H1 (cell line): ENCODE measurements around the gene FAM209B. TPM values are rescaled to one million over a fixed set of nuclear protein-coding genes. Genes with fewer than 3 reads are reported as not detected.

Experiments used
- CTCF ChIA-PET: fragments of 300-600 bp; sonication (Branson Sonifier 250); formaldehyde crosslinking; loops from one replicate; lab custom pipeline; 2021; ENCODE audit not compliant: partially characterized antibody; lab: Charles Lee
- POLR2A ChIA-PET: fragments of 300-600 bp; sonication (Branson Sonifier 250); formaldehyde crosslinking; loops from one replicate; lab custom pipeline; 2021; ENCODE audit warnings: inconsistent platforms; ENCODE audit not compliant: partially characterized antibody; lab: Charles Lee
- DNase-seq, 2 experiments: peaks; one replicate each; pipeline versions ENCODE4 v3.0.0 to v3.0.0-alpha.2; 2010 to 2022; ENCODE audit warnings: low spot score in 2 of 2, low read depth in 1 of 2, mixed read lengths in 1 of 2
- FAIRE-seq: peaks from 2 replicates; lab custom pipeline; 2011; peaks lifted over from hg19 to GRCh38; lab: Jason Lieb, UNC
- H2AFZ ChIP-seq: 2 replicates; pipeline ENCODE4 v1.8.1; 2012; ENCODE audit warnings: low read length, inconsistent platforms
- H2AK5ac ChIP-seq: 2 replicates; pipeline ENCODE4 v1.6.1; 2013; ENCODE audit warnings: low read depth, low read length
- H2BK120ac ChIP-seq: replicated peaks from 2 replicates; pipeline ENCODE3; 2013; ENCODE audit warnings: low read depth, low read length, inconsistent platforms
- H2BK12ac ChIP-seq: 2 replicates; pipeline ENCODE4 v1.6.1; 2013; ENCODE audit warnings: low read depth, low read length
- H2BK15ac ChIP-seq: 2 replicates; pipeline ENCODE4 v1.6.1; 2013; ENCODE audit warnings: low read length
- H2BK20ac ChIP-seq: 2 replicates; pipeline ENCODE4 v1.6.1; 2013; ENCODE audit warnings: low read length
- H2BK5ac ChIP-seq: 2 replicates; pipeline ENCODE4 v1.6.1; 2013; ENCODE audit warnings: low read depth, low read length
- H3K14ac ChIP-seq: 2 replicates; pipeline ENCODE4 v1.6.1; 2013; ENCODE audit warnings: inconsistent platforms; ENCODE audit not compliant: insufficient read length
- H3K18ac ChIP-seq: 2 replicates; pipeline ENCODE4 v1.6.1; 2013; ENCODE audit warnings: low read length; ENCODE audit errors: extremely low read depth
- H3K23ac ChIP-seq: 2 replicates; pipeline ENCODE4 v1.6.1; 2013; ENCODE audit warnings: inconsistent platforms; ENCODE audit not compliant: insufficient read length
- H3K23me2 ChIP-seq: 2 replicates; pipeline ENCODE4 v1.6.1; 2013; ENCODE audit warnings: low read depth, low read length
- H3K27ac ChIP-seq: 2 replicates; pipeline ENCODE4 v1.6.1; 2011; ENCODE audit warnings: low read depth, low read length, inconsistent platforms
- H3K27me3 ChIP-seq, 4 experiments: replicated peaks in 1 of 4; 1 replicate in 1 of 4; 2 replicates in 3 of 4; pipeline versions ENCODE4 v1.6.1 to v1.8.1; 2011 to 2013; ENCODE audit warnings: low read length in 3 of 4, mild to moderate bottlenecking in 3 of 4, inconsistent platforms in 2 of 4, mixed read lengths in 2 of 4, moderate library complexity in 1 of 4; ENCODE audit not compliant: control insufficient read depth in 3 of 4, insufficient read depth in 3 of 4; ENCODE audit errors: extremely low read depth in 1 of 4
- H3K36me3 ChIP-seq, 4 experiments: 2 replicates each; pipeline versions ENCODE4 v1.6.1 to v1.8.1; 2011 to 2013; ENCODE audit warnings: mild to moderate bottlenecking in 4 of 4, low read length in 3 of 4, moderate library complexity in 2 of 4, control low read depth in 1 of 4, inconsistent platforms in 1 of 4; ENCODE audit not compliant: insufficient read depth in 4 of 4, control insufficient read depth in 2 of 4
- H3K4ac ChIP-seq: replicated peaks from 2 replicates; pipeline ENCODE3; 2013; ENCODE audit warnings: low read length, low read depth, mixed read lengths, inconsistent platforms; ENCODE audit not compliant: insufficient read length
- H3K4me1 ChIP-seq, 4 experiments: replicated peaks in 1 of 4; 1 replicate in 1 of 4; 2 replicates in 3 of 4; pipeline versions ENCODE4 v1.6.1 to v1.8.1; 2011 to 2013; ENCODE audit warnings: low read length in 3 of 4, inconsistent platforms in 2 of 4, mixed read lengths in 1 of 4; ENCODE audit not compliant: insufficient read depth in 4 of 4, control insufficient read depth in 3 of 4
- H3K4me2 ChIP-seq, 2 experiments: 2 replicates each; pipeline versions ENCODE4 v1.6.1 to v1.8.1; 2011 to 2013; ENCODE audit warnings: low read depth in 2 of 2, low read length in 2 of 2, control low read depth in 1 of 2, inconsistent platforms in 1 of 2, mild to moderate bottlenecking in 1 of 2; ENCODE audit not compliant: insufficient read depth in 1 of 2
- H3K4me3 ChIP-seq, 4 experiments: fragments of 200-600, 300-600 bp in 1 of 4; sonication (generic), shearing (Covaris generic), sonication (Bioruptor Twin) in 1 of 4; 2 replicates each; pipeline versions ENCODE4 v1.5.1 to v1.8.1; 2011 to 2016; ENCODE audit warnings: low read length in 4 of 4, low read depth in 3 of 4, control low read depth in 2 of 4, inconsistent platforms in 2 of 4, mild to moderate bottlenecking in 2 of 4, mixed read lengths in 1 of 4, moderate library complexity in 1 of 4; ENCODE audit not compliant: insufficient read depth in 2 of 4; ENCODE audit errors: extremely low read depth in 1 of 4
- H3K56ac ChIP-seq: replicated peaks from 2 replicates; pipeline ENCODE3; 2013; ENCODE audit warnings: low read depth, mild to moderate bottlenecking, mixed read lengths, low read length, inconsistent platforms; ENCODE audit not compliant: insufficient read length
- H3K79me1 ChIP-seq: 2 replicates; pipeline ENCODE4 v1.6.1; 2013; ENCODE audit warnings: low read depth, low read length, control low read depth
- H3K79me2 ChIP-seq, 2 experiments: 2 replicates each; pipeline versions ENCODE4 v1.6.1 to v1.8.1; 2012 to 2013; ENCODE audit warnings: low read length in 2 of 2, mild to moderate bottlenecking in 2 of 2, inconsistent platforms in 1 of 2; ENCODE audit not compliant: insufficient read depth in 2 of 2, control insufficient read depth in 1 of 2
- H3K9ac ChIP-seq, 4 experiments: replicated peaks in 1 of 4; 1 replicate in 1 of 4; 2 replicates in 3 of 4; pipeline versions ENCODE4 v1.6.1 to v1.8.1; 2011 to 2013; ENCODE audit warnings: low read depth in 3 of 4, low read length in 3 of 4, control low read depth in 2 of 4, mild to moderate bottlenecking in 2 of 4, moderate library complexity in 2 of 4, inconsistent platforms in 1 of 4; ENCODE audit errors: extremely low read depth in 1 of 4
- H3K9me3 ChIP-seq, 2 experiments: 2 replicates each; pipeline versions ENCODE4 v1.6.1 to v1.8.1; 2012 to 2013; ENCODE audit warnings: mild to moderate bottlenecking in 2 of 2, moderate library complexity in 2 of 2, control low read depth in 1 of 2, inconsistent platforms in 1 of 2, low read depth in 1 of 2, low read length in 1 of 2, mixed read lengths in 1 of 2; ENCODE audit not compliant: insufficient read depth in 2 of 2
- H4K20me1 ChIP-seq, 2 experiments: replicated peaks in 1 of 2; 2 replicates each; pipeline versions ENCODE3 to v1.8.1; 2011 to 2013; ENCODE audit warnings: inconsistent platforms in 2 of 2, low read length in 2 of 2, mild to moderate bottlenecking in 1 of 2; ENCODE audit not compliant: insufficient read depth in 2 of 2, control insufficient read depth in 1 of 2
- H4K5ac ChIP-seq: 2 replicates; pipeline ENCODE4 v1.6.1; 2013; ENCODE audit warnings: low read length, low read depth, mixed read lengths, inconsistent platforms; ENCODE audit not compliant: insufficient read length
- H4K8ac ChIP-seq: 2 replicates; pipeline ENCODE4 v1.8.0; 2013; ENCODE audit warnings: mild to moderate bottlenecking, moderate library complexity, low read length, inconsistent platforms; ENCODE audit not compliant: insufficient read depth; ENCODE audit errors: extremely low read depth
- H4K91ac ChIP-seq: replicated peaks from 2 replicates; pipeline ENCODE3; 2013; ENCODE audit warnings: low read length, mixed read lengths, inconsistent platforms; ENCODE audit not compliant: insufficient read length
- EZH2 ChIP-seq: fragments of 200-600 bp; sonication (generic); IDR thresholded peaks from 2 replicates; pipeline ENCODE4 v1.7.1; 2012; ENCODE audit warnings: low read depth, mild to moderate bottlenecking, moderate library complexity, low read length, inconsistent platforms; ENCODE audit not compliant: severe bottlenecking
- FOSL1 ChIP-seq: IDR thresholded peaks from 2 replicates; pipeline ENCODE4 v1.6.1; 2011; ENCODE audit warnings: mild to moderate bottlenecking, low read depth, low read length, moderate library complexity; ENCODE audit not compliant: insufficient read depth
- HDAC2 ChIP-seq, 2 experiments: fragments of 300-600 bp in 1 of 2; sonication (generic) in 1 of 2; IDR thresholded peaks; 2 replicates each; pipeline ENCODE4 v1.6.1; 2011 to 2012; ENCODE audit warnings: low read depth in 2 of 2, low read length in 2 of 2, mild to moderate bottlenecking in 2 of 2, moderate library complexity in 2 of 2, borderline replicate concordance in 1 of 2, inconsistent platforms in 1 of 2
- JUND ChIP-seq: IDR thresholded peaks from 2 replicates; pipeline ENCODE4 v1.6.1; 2011; ENCODE audit warnings: mild to moderate bottlenecking, improper control_type of control experiment, low read length
- PHF8 ChIP-seq: fragments of 200-600 bp; sonication (generic); conservative IDR thresholded peaks from 2 replicates; pipeline ENCODE4 v1.7.1; 2012; ENCODE audit warnings: low read depth, mild to moderate bottlenecking, inconsistent platforms, low read length, moderate library complexity
- SP1 ChIP-seq: IDR thresholded peaks from 2 replicates; pipeline ENCODE4 v1.6.1; 2011; ENCODE audit warnings: low read depth, low read length
- SP2 ChIP-seq: IDR thresholded peaks from 2 replicates; pipeline ENCODE4 v1.6.1; 2012; ENCODE audit warnings: mild to moderate bottlenecking, low read length, inconsistent platforms
- SRF ChIP-seq: IDR thresholded peaks from 2 replicates; pipeline ENCODE4 v1.6.1; 2011; ENCODE audit warnings: mild to moderate bottlenecking, low read depth, low read length, moderate library complexity
- TCF12 ChIP-seq: IDR thresholded peaks from 2 replicates; pipeline ENCODE4 v1.6.1; 2011; ENCODE audit warnings: low read depth, mild to moderate bottlenecking, low read length
- YY1 ChIP-seq: IDR thresholded peaks from 2 replicates; pipeline ENCODE4 v1.6.1; 2011; ENCODE audit warnings: low read depth, mild to moderate bottlenecking, low read length
- WGBS, 2 experiments: shearing (Covaris generic) in 1 of 2; methylation state at CpG; one replicate each; pipeline versions ENCODE4 v1.1.6 to v1.1.7; 2013 to 2015; ENCODE audit warnings: low lambda C conversion rate in 2 of 2, mixed read lengths in 2 of 2, inconsistent platforms in 1 of 2, low coverage in 1 of 2, missing lambda C conversion rate in 1 of 2; ENCODE audit not compliant: insufficient replicate concordance in 2 of 2, insufficient coverage in 1 of 2, insufficient read length in 1 of 2; ENCODE audit errors: extremely low coverage in 1 of 2, missing lambda C conversion rate in 1 of 2; 5-methylcytosine and 5-hydroxymethylcytosine counted together
- polyA plus RNA-seq, 7 experiments: library from polyadenylated mRNA; depleted of rRNA in 3 of 7; stranded (reverse) in 5 of 7; unstranded in 2 of 7; fragments of >200 nt in 5 of 7; fragments of 200-250 nt in 2 of 7; gene quantifications; 1 replicate in 5 of 7; 2 replicates in 1 of 7; 4 replicates in 1 of 7; pipeline versions ENCODE4 v1.2.1 to v1.2.3, GENCODE V29; 2011 to 2013; ENCODE audit warnings: missing spikeins in 2 of 7, mixed read lengths in 2 of 7
- total RNA-seq: library from RNA; stranded (reverse); fragmentation: NEBNext Ultra II Directional; extraction: Animal tissue kit (Norgen Biotek cat#: 25700); gene quantifications from 2 replicates; pipeline ENCODE4 v1.2.1, GENCODE V29; 2021

FAM209B gene
- total and polyA plus RNA-seq, 2 of the 8 experiments (the other 6 are each of a cell fraction or from before 2014, with no cell fraction given): 0.29 TPM; not detected in 1

GRCh38 chr20:56581701-56582100 lies 48.7 kb downstream of the FAM209B start:
- Histone ChIP-seq H3K56ac (no peak overlapping the region), H3K9ac (no peak overlapping the region), H3K79me2 (no peaks in the 10 kb centered on the region), H2AK5ac (no peak overlapping the region), H2BK5ac (no peak overlapping the region), H3K9me3 (no peaks in the 10 kb centered on the region), H3K18ac (no peak overlapping the region), H3K4me1 (no peaks in the 10 kb centered on the region; a peak in 2 of 7 replicates), H2BK120ac (no peak overlapping the region), H4K20me1 (no peaks in the 10 kb centered on the region)
- POLR2A ChIA-PET: no interaction called here
- FAIRE-seq: no peak
- TF ChIP-seq PHF8 (no peak), YY1 (no peak), SP1 (no peak), JUND (no peak), SP2 (no peak), SRF (no peak), EZH2 (no peak), FOSL1 (no peak), HDAC2 (IDR thresholded peaks at IDR 0.05; ENCODE audit: borderline replicate concordance in 1 of 2, low read depth in 2 of 2, low read length in 2 of 2) (no peak), TCF12 (no peak)
- TF ChIP-seq, all 59 proteins: peak for 0
- no peak for DNase-seq
- Histone ChIP-seq H3K4ac (no peak overlapping the region), H3K27me3 (no peaks in the 10 kb centered on the region), H3K36me3 (no peaks in the 10 kb centered on the region), H4K91ac (no peak overlapping the region), H3K79me1 (no peaks in the 10 kb centered on the region), H2BK20ac (no peak overlapping the region), H3K23me2 (no peaks in the 10 kb centered on the region), H3K4me2 (no peak overlapping the region), H3K27ac (no peak overlapping the region), H2AFZ (no peak overlapping the region), H3K23ac (no peak overlapping the region), H3K14ac (no peak overlapping the region), H2BK12ac (no peak overlapping the region), H2BK15ac (no peak overlapping the region), H4K5ac (no peak overlapping the region), H4K8ac (no peak overlapping the region), H3K4me3 (no peak overlapping the region)
- CTCF ChIA-PET: interaction anchor here (7.8 kb wide), 1 partner anchor 32 kb away, joined by 95 read pairs; no protein-coding TSS in a partner anchor
- 96% methylated on average over 2 of the region's 2 CpGs; no CpG with 5 or more reads in 1 of the 2 experiments for WGBS, 2 experiments
